Neuronal stem cell (in vitro differentiated cells): ENCODE results near the gene LTBP1.

Source experiments
- DNase-seq: peaks from one replicate; pipeline ENCODE4 v3.0.0-alpha.2; 2013; ENCODE audit warnings: low spot score
- H2AFZ ChIP-seq: one replicate; pipeline ENCODE4 v1.6.1; 2013; ENCODE audit warnings: mild to moderate bottlenecking, low read length, inconsistent platforms
- H2AK5ac ChIP-seq: 2 replicates; pipeline ENCODE4 v1.6.1; 2013; ENCODE audit warnings: low read depth, mild to moderate bottlenecking, inconsistent platforms, low read length, moderate library complexity, mixed read lengths
- H2BK120ac ChIP-seq: 2 replicates; pipeline ENCODE4 v1.6.1; 2013; ENCODE audit warnings: low read depth, mild to moderate bottlenecking, inconsistent platforms, low read length, moderate library complexity, mixed read lengths
- H2BK12ac ChIP-seq: one replicate; pipeline ENCODE4 v1.6.1; 2013; ENCODE audit warnings: low read length, inconsistent platforms
- H2BK15ac ChIP-seq: 2 replicates; pipeline ENCODE4 v1.6.1; 2013; ENCODE audit warnings: mild to moderate bottlenecking, low read length, inconsistent platforms, mixed read lengths
- H2BK5ac ChIP-seq: one replicate; pipeline ENCODE4 v1.6.1; 2013; ENCODE audit warnings: inconsistent platforms, mild to moderate bottlenecking, low read length, moderate library complexity
- H3K14ac ChIP-seq: one replicate; pipeline ENCODE4 v1.6.1; 2013; ENCODE audit warnings: low read length, inconsistent platforms
- H3K18ac ChIP-seq: 2 replicates; pipeline ENCODE4 v1.6.1; 2013; ENCODE audit warnings: low read length, inconsistent platforms
- H3K23ac ChIP-seq: 2 replicates; pipeline ENCODE4 v1.6.1; 2013; ENCODE audit warnings: low read depth, mild to moderate bottlenecking, mixed read lengths, low read length, inconsistent platforms; ENCODE audit not compliant: poor library complexity
- H3K27ac ChIP-seq: replicated peaks from 3 replicates; pipeline ENCODE4 v1.5.1; 2013; ENCODE audit warnings: low read length, inconsistent platforms
- H3K27me3 ChIP-seq, 3 experiments: 2 replicates each; pipeline ENCODE4 v1.6.1; 2013; ENCODE audit warnings: low read length in 3 of 3, mild to moderate bottlenecking in 2 of 3, inconsistent platforms in 1 of 3, low read depth in 1 of 3, mixed read lengths in 1 of 3, moderate library complexity in 1 of 3; ENCODE audit not compliant: control insufficient read depth in 3 of 3, insufficient read depth in 3 of 3
- H3K36me3 ChIP-seq, 2 donors: replicated peaks in 1 of 2; 2 replicates each; pipeline ENCODE4 v1.6.1; 2013; ENCODE audit warnings: low read length in 2 of 2; ENCODE audit not compliant: control insufficient read depth in 2 of 2, insufficient read depth in 2 of 2
- H3K4ac ChIP-seq: 2 replicates; pipeline ENCODE4 v1.6.1; 2013; ENCODE audit warnings: inconsistent platforms, mild to moderate bottlenecking, low read length, moderate library complexity
- H3K4me1 ChIP-seq, 2 donors: 1 replicate in 1 of 2; 2 replicates in 1 of 2; pipeline ENCODE4 v1.6.1; 2013; ENCODE audit warnings: low read length in 2 of 2, low read depth in 1 of 2; ENCODE audit not compliant: control insufficient read depth in 2 of 2, insufficient read depth in 1 of 2
- H3K4me2 ChIP-seq: one replicate; pipeline ENCODE4 v1.6.1; 2013; ENCODE audit warnings: mild to moderate bottlenecking, low read length, inconsistent platforms; ENCODE audit not compliant: insufficient read depth, poor library complexity, severe bottlenecking
- H3K4me3 ChIP-seq, 2 donors: 2 replicates each; pipeline ENCODE4 v1.5.1; 2013; ENCODE audit warnings: low read length in 2 of 2, mild to moderate bottlenecking in 2 of 2, inconsistent platforms in 1 of 2, moderate library complexity in 1 of 2
- H3K79me1 ChIP-seq: one replicate; pipeline ENCODE4 v1.6.1; 2013; ENCODE audit warnings: low read depth, mild to moderate bottlenecking, inconsistent platforms, low read length, moderate library complexity
- H3K9ac ChIP-seq: one replicate; pipeline ENCODE4 v1.6.1; 2013; ENCODE audit warnings: mild to moderate bottlenecking, low read depth, low read length, inconsistent platforms; ENCODE audit not compliant: poor library complexity
- H3K9me3 ChIP-seq, 2 donors: replicated peaks in 1 of 2; 2 replicates each; pipeline versions ENCODE3 to v1.6.1; 2013; ENCODE audit warnings: low read length in 2 of 2, mild to moderate bottlenecking in 2 of 2, inconsistent platforms in 1 of 2, low read depth in 1 of 2, mixed read lengths in 1 of 2, moderate library complexity in 1 of 2; ENCODE audit not compliant: control insufficient read depth in 2 of 2, insufficient read depth in 1 of 2
- H4K8ac ChIP-seq: one replicate; pipeline ENCODE4 v1.6.1; 2013; ENCODE audit warnings: low read depth, mild to moderate bottlenecking, inconsistent platforms, low read length, moderate library complexity
- H4K91ac ChIP-seq: one replicate; pipeline ENCODE4 v1.6.1; 2013; ENCODE audit warnings: low read length, low read depth, mild to moderate bottlenecking, inconsistent platforms; ENCODE audit not compliant: poor library complexity
- WGBS, 2 donors: extraction: QIAGEN DNeasy Blood & Tissue Kit; methylation state at CpG; one replicate each; pipeline ENCODE4 v1.1.7; 2013; ENCODE audit warnings: missing lambda C conversion rate in 2 of 2, mixed read lengths in 1 of 2; ENCODE audit not compliant: insufficient read length in 2 of 2, insufficient replicate concordance in 1 of 2; ENCODE audit errors: extremely low coverage in 2 of 2; 5-methylcytosine and 5-hydroxymethylcytosine counted together

LTBP1 gene

GRCh38 chr2:32925283-32925815 is 21.4 kb upstream of the LTBP1 start:
- Histone ChIP-seq H2BK120ac (no peak overlapping the region), H3K79me1 (no peaks in the 10 kb centered on the region), H3K9ac (no peak overlapping the region), H3K9me3 (peaks cover 2 to 3% of the 10 kb centered on the region in 2 donors), H2BK5ac (no peak overlapping the region), H3K4me1 (peaks cover 7 to 8% of the 10 kb centered on the region in 2 donors), H3K36me3 (no peaks in the 10 kb centered on the region), H2AK5ac (no peak overlapping the region), H2BK12ac (no peak overlapping the region), H4K91ac (no peak overlapping the region), H3K4ac (no peak overlapping the region), H3K27me3 (no peaks in the 10 kb centered on the region), H3K4me2 (no peak overlapping the region), H3K4me3 (no peak overlapping the region), H3K18ac (peak overlapping the region; percentile 9), H3K27ac (no peak overlapping the region), H3K14ac (no peak overlapping the region), H2BK15ac (no peak overlapping the region), H3K23ac (no peak overlapping the region), H4K8ac (no peak overlapping the region), H2AFZ (no peak overlapping the region)
- no peak for DNase-seq
- no CpG with 5 or more reads among the region's 5 CpGs for WGBS, 2 donors

GRCh38 chr2:32925976-32926707 is 20.6 kb upstream of the LTBP1 start:
- no peak overlapping the region for H2BK5ac ChIP-seq
- no peak overlapping the region for H2AK5ac ChIP-seq
- H3K9me3 ChIP-seq = peaks cover 2 to 3% of the 10 kb centered on the region in 2 donors
- peaks cover 6 to 7% of the 10 kb centered on the region in 2 donors for H3K4me1 ChIP-seq
- H3K36me3 ChIP-seq = no peaks in the 10 kb centered on the region
- no peak overlapping the region for H3K4me3 ChIP-seq
- H4K8ac ChIP-seq = no peak overlapping the region
- H3K14ac ChIP-seq = no peak overlapping the region
- no CpG with 5 or more reads among the region's 6 CpGs for WGBS, 2 donors
- H3K27me3 ChIP-seq = no peaks in the 10 kb centered on the region
- H2BK120ac ChIP-seq = no peak overlapping the region
- no peaks in the 10 kb centered on the region for H3K79me1 ChIP-seq
- no peak overlapping the region for H4K91ac ChIP-seq
- no peak overlapping the region for H3K27ac ChIP-seq
- H2BK12ac ChIP-seq = no peak overlapping the region
- no peak overlapping the region for H3K18ac ChIP-seq
- no peak overlapping the region for H3K4ac ChIP-seq
- no peak overlapping the region for H3K4me2 ChIP-seq
- peak overlapping the region; percentile 69 for H2AFZ ChIP-seq
- H2BK15ac ChIP-seq = no peak overlapping the region
- H3K9ac ChIP-seq = no peak overlapping the region
- H3K23ac ChIP-seq = no peak overlapping the region
- no peak for DNase-seq

GRCh38 chr2:32926708-32927084 is 20.1 kb upstream of the LTBP1 start:
- Histone ChIP-seq H3K14ac (no peak overlapping the region), H3K18ac (no peak overlapping the region), H2AK5ac (no peak overlapping the region), H3K27ac (no peak overlapping the region), H3K36me3 (no peaks in the 10 kb centered on the region), H3K4me3 (no peak overlapping the region), H2BK120ac (no peak overlapping the region), H3K23ac (no peak overlapping the region), H3K9ac (no peak overlapping the region), H3K79me1 (no peaks in the 10 kb centered on the region), H4K8ac (no peak overlapping the region), H3K9me3 (peaks cover 2 to 3% of the 10 kb centered on the region in 2 donors), H4K91ac (no peak overlapping the region), H3K27me3 (no peaks in the 10 kb centered on the region), H3K4me1 (peaks cover 6 to 7% of the 10 kb centered on the region in 2 donors), H2BK12ac (no peak overlapping the region), H3K4ac (no peak overlapping the region), H3K4me2 (no peak overlapping the region), H2BK5ac (no peak overlapping the region), H2AFZ (peak overlapping the region; percentile 69), H2BK15ac (no peak overlapping the region)
- no CpG with 5 or more reads among the region's 2 CpGs for WGBS, 2 donors
- DNase-seq = no peak

- no peak overlapping the region for H2BK12ac ChIP-seq
- no peak for DNase-seq
- H3K79me1 ChIP-seq = no peaks in the 10 kb centered on the region
- H2AFZ ChIP-seq = no peak overlapping the region
- H3K36me3 ChIP-seq = no peaks in the 10 kb centered on the region
- no peak overlapping the region for H3K27ac ChIP-seq
- no peak overlapping the region for H3K4me3 ChIP-seq
- H3K4me2 ChIP-seq = no peak overlapping the region
- H3K4me1 ChIP-seq = peaks cover 6 to 7% of the 10 kb centered on the region in 2 donors
- no peak overlapping the region for H2BK15ac ChIP-seq
- no peak overlapping the region for H2BK5ac ChIP-seq
- no peak overlapping the region for H2BK120ac ChIP-seq
- H4K8ac ChIP-seq = no peak overlapping the region
- no peak overlapping the region for H3K23ac ChIP-seq
- WGBS, 2 donors = no CpG with 5 or more reads among the region's 5 CpGs
- H3K14ac ChIP-seq = no peak overlapping the region
- no peak overlapping the region for H3K18ac ChIP-seq
- no peak overlapping the region for H3K4ac ChIP-seq
- no peaks in the 10 kb centered on the region for H3K9me3 ChIP-seq
- H4K91ac ChIP-seq = no peak overlapping the region
- H2AK5ac ChIP-seq = no peak overlapping the region
- no peaks in the 10 kb centered on the region for H3K27me3 ChIP-seq
- no peak overlapping the region for H3K9ac ChIP-seq
These were observed 16.3 kb upstream of the LTBP1 start for GRCh38 chr2:32930436-32930835.
